Inflammatory macrophage treated with lipopolysaccharide for 1 hour (primary cell): ENCODE measurements around the gene APBA1.
A peak's percentile ranks its signal among the peaks of the same experiment; 100 is the strongest.
"Not testable (repeated sequence)": the region's sequence is repeated elsewhere in the genome, so short reads cannot be mapped to it uniquely, and the experiment has no call there.

Experiments used
- DNase-seq, 2 donors: peaks; one replicate each; pipeline ENCODE4 v3.0.0-alpha.2; 2020 to 2022

Gene APBA1

DNA sequence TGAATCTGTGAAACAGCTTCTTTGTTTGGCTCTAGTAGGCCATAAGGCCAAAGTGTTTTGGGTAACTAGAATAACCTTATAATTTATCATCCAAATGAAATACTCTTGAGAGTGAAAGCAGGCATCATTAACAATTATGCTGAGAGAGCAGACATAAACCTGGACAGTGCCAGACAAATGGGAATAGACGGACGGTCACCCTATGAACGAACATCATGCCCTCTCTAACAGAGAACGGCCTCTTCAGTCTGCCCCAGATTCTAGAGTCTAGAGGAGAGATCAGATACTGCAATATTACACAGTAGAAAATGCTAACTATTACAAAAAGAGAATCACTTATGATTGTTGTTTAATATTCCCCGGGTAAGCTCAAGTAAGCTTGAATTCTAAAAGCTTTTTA, 68.5 kb downstream of the APBA1 start:
- DNase-seq, result no peak

DNA sequence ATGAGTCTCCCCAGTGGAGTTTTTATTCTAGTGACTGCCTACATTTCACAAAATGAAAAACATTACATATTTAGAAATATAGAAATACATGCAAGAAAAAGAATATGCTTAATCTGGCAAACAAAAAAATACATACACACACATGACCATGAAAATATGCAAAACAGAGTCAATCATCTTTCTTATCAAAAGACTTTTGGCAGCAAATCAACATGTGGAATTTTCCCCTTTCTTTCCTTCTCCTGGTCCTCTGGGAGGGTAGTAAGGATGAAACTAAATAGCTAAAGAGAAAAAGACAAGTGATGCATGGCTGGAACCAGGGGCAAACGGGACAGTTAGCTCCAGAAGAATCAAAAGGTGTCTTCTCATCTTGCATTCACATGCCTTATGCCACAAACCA, 69.4 kb downstream of the APBA1 start:
- no peak for DNase-seq

DNA sequence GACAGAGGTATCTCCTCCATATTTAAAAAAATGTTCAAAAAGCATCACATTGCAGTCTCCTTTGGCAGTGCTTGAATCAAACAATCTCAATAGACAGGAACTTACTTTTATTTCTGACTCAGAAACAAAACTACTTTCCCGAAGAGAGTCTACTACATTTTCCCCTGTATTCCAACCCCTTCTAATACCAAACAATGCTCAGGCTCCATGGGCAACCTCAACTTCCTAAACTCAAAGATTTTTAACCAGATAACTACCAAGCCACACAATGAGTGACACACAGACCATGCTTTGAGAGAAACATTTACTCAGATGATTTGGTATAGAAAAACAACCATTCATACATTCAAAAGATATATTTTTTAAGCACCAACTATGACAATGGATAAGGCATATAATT, 70.5 kb downstream of the APBA1 start:
- DNase-seq, result no peak

DNA sequence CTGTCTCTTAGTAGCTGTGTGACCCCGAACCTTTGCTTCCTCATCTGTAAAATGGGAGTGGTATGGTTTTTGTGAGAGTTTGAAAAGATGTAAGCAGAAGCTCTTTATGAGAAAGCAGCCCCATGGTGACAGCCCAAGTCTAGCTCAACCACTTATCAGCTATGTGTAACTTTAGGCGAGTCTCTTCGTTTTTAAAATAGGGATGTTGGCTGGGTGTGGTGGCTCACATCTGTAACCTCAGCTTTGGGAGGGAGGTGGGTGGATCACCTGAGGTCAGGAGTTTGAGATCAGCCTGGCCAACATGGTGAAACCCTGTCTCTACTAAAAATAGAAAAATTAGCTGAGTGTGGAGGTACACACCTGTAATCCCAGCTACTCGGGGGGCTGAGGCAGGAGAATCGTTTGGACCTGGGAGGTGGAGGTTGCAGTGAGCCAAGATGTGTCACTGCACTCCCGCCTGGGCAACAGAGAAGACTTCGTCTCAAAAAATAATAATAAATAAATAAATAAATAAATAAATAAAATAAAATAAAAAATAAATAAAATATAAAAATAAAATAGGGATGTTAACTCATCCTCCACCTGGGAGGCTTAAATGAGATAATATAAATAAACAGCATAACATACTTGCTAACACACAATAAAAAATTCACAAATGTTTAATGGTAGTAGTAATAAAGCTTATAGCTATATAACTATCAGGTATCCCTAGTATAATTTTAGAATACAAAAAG, 71.7 kb downstream of the APBA1 start:
- DNase-seq, result no peak

DNA sequence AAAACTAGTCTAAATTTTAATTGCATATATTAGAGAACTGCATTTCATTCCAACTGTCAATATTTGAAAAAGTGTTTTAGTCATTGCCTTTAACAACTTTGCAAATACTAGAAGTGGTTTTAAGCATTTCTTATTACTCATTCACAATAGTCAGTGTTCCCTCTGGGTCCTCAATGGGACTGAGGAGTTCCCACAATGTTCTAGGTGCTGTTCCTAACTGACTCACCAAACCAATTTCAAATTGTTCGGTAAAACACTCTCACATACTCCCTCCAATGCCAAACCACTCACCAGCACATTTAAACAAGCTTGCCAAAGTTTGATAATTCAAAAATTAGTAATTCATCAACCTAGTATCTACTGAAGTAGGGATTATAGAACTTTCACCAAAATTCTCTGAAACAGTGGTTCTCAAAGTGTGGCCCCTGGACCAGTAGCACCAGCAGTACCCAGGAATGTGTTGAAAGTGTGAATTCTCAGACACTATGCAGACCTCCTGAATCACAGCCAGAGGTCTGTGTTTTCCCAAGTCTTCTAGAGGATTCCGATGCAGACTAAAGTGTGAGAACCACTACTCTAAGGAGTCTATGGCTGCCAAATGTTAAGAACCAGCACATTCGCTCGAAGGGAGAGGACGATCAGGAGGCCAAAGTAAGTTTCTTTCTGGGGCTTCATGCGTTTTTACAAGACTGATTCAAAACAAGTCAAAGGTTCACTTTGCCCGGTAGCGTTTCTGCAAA, 72.8 kb downstream of the APBA1 start:
- DNase-seq, result no peak

DNA sequence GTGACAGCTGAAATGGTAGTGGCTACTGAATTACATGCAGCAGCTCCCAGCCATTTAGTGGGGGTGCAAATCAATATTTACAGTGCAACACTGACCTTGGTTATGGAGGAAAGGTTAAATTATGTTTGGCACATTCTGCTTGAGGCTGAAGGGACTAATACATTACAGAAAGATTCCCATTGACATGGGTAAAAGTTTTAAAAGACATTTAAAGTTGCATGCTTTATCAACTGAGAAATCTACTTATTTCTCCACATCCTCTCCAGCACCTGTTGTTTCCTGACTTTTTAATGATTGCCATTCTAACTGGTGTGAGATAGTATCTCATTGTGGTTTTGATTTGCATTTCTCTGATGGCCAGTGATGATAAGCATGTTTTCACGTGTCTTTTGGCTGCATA, 75.3 kb downstream of the APBA1 start:
- not testable (repeated sequence) for DNase-seq

DNA sequence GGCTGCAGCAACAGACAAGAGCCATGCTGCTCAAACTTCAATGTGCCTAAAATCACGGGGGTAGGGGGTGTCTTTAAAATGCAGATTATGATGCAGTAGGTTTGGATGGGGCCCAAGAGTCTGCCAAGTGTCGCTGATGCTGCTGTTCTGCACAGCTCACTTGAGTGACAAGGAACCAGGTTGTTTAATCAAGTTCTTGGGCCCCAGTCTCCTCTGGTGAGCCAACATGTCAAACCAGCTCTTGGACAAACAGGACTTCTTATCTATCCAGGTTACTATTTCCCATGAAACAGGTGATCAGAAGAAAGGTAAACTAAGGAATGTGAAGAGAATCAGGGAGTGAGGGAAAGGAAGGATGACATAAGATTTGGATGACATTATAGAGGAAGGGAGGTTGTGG, 78.0 kb downstream of the APBA1 start:
- DNase-seq, result no peak

DNA sequence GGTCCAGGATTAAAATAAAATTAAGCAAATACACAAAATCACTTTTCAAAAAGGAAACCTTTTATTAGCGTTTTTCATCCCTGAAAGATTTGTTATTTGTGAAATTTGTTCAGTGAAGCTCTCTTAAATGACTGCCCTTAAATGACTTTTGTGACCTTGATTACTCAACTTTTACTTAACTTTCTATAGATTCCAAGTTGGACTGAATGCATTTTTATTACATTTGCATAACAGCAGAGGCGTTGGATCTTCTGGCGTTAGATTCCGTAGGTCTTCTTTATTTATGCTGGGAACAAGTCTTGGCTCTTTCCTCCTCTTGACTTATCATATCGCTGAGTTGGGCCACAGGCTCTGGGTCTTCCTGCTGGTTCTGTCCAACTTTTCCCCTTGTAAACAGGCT, 78.4 kb downstream of the APBA1 start:
- DNase-seq, result no peak

DNA sequence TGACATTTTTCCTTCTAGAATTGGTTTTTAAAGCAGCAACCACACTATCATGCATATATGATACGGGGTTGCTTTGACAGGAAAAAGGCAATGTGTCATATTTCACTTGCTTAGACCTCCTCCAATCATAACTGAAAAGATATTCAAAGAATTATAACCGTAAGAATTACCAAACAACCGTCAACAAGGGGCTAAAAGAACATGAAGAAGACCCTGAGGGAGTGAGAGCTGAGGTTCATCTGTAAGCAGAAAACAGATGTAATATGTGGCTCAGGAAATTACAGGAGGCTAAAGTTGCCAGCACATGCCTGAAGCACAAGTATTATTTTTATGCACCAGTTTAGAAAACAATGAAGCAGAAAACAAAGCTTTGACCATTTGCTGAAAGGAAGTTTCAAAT, 78.9 kb downstream of the APBA1 start:
- no peak for DNase-seq

DNA sequence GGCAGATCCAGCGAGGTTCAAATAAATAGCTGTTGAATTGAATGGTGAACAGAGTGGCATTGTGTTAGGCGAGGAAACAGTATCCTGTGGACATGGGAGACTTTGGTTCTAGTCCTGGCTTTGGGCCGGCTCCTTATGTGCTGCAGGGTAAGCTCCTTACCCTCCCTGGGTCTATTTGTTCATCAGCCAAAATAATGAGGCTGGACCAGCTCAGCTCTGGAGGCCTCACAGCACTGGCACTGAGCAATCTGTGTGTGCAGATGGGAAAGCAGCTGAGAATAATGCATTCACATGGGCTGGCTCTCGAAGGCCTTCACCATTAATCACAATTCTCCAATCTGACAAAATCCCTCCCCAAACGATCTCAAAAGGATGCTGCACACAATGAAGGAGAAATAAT, 81.9 kb downstream of the APBA1 start:
- no peak for DNase-seq

DNA sequence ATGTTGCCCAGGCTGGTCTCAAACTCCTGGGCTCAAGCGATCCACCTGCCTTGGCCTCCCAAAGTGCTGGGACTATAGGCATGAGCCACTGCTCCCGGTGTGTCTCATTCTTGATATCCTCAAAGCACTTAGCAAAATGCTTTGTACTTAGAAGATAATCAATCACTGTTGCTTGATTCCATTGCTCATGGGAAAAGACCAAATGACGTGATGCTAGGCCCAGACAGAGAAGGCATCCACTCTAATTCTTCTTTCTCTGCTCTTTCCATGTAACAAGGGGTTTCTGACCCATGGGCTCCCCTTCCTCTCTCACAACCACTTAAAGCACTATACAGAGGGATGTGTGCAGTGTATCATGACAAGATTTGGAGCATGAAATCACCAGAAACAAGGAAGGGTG, 83.0 kb downstream of the APBA1 start:
- no peak for DNase-seq

DNA sequence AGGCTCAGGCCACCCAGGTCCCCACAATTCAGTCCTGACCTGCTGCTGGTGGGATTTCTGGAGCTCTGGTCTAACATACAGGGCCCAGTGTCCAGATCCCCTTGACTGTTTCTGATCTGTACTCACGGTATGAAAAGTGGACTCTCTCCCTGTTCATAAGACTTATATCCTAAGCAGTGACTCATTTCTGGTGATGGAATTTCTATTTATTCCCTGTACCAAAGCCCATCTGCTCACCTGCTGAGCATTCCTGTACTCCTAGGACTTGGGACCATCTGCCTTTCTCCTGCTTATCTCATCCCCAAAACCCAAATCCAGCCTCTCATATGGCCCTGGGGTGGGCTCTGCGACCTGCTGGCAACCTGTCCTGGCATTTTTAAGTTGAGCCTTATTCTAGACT, 86.6 kb downstream of the APBA1 start:
- DNase-seq, result no peak

DNA sequence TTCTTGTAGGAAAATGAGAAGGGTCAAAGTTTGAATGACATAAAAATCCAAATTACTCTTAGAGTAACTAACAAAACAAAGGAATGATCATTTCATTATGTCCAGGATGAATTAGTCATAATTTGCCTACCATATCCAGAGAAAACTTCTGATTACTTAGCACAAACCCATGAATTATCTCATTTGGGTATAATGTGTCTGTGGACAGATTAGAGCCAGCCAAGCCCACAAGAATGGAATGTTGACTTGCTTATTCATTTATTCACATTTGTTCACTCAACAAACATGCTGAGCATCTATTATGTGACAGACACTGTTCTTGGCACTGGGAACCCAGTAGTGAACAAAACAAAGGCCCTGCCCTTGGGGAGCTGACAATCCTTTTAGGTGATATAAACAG, 87.4 kb downstream of the APBA1 start:
- no peak for DNase-seq

DNA sequence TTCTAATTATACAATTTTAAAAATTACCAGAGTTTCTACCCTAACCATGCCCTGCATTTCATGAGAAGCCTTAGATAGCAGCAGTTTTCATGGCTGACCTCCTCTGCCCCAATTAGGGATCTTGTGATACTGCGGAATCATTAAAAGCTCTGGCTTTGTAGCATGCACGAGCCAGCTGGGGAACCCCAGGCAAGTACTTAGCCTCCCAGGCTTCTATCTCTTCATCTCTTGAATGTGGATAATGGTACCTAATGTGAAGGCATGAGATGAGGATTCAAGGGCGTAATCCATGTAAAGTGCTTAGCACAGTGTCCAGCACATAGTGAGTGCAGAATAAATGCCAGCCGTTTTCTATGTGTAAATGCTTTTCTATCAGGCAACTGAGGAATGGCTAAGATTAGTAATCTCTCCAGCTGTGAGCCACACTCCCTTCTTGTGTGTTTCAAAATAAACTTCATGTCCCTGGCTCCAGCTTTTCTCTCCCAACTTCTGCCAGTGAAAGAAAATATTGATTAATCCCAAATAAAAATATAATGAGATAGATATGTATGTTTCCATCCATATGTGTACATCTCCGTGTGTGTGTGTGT, 88.4 kb downstream of the APBA1 start:
- DNase-seq, result no peak

DNA sequence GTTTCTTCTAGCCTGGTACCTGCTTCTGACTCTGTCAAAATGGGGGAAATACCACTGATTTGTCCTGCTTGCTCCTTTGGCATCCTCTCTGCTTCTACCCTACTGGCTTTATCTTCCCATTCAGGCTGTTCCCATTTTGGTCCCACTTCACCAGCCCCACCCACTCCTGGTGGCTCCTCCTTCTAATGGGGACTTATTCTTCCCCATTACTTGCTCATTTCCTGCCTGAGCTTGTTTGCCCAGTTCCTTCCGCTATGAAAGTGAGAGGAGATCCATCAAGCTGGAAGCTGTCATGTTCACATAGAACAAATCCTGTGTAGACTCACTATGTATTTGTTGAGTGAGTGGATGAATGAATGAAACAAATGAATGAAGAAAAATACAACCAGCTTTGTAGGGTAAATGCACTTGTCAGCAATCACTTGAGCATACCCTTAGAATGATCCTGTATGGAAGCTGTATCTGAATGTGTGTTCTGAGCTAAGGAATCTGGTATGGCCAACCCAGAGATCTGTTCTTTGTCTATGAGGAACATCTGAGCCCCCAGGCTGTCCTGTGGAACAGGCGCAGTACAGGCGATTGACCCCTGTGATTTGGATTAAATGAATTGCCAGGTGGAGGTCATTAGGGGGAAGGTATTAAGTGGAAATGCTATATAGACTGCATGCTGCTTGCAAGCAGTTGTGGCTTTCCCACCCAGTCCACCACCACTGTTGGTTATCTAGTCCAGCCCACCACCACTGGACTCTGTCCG, 89.5 kb downstream of the APBA1 start:
- DNase-seq, result peak; percentile 32 to 64

DNA sequence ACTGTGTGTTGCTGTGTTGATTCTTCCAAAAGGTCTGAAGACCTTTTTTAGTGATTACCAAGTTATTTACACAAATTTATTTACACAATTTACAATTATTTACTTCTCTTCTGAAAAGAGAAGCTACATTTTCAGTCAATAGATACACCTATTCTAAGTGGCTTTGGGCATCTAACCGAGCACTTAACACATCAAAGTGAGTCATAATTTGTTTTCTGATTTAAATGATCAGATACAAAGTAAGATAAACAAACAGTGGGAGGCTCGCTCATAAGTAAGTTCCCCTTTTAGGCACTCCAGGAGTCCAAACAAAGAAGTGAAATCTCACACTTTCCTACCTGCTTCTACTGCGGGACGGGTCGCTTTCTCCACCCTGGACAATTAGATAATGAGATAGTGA, 90.2 kb downstream of the APBA1 start:
- DNase-seq, result peak in 1 of 2 donors; percentile 0

DNA sequence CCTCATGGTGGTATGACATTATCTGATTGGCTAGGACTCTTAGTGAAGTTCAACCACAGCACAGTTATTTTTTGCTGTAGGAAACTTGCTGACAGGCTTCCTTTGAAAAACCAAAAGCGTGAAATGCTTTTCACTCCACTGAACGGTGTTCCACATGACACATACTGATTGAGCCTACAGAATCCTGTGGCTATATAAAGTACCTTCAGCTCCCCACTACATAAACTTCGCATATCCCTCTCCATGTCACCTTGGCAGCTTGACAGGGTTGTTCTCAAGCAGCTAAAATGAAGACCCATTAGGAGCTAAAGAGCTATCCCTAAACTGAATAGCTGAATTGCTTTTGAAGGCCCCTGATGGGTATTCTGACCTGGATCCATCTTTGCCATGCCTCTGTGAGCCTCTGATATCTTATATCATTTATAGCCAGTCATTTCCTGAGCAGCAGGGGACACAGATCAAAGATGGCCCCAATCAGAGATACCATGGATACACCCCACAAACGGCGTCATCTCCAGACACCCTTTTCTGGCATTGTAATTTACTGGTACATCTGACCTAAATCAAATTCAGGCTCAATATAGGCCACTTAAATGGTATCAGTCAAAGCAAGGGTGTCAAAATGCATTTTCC, 91.5 kb downstream of the APBA1 start:
- no peak for DNase-seq

DNA sequence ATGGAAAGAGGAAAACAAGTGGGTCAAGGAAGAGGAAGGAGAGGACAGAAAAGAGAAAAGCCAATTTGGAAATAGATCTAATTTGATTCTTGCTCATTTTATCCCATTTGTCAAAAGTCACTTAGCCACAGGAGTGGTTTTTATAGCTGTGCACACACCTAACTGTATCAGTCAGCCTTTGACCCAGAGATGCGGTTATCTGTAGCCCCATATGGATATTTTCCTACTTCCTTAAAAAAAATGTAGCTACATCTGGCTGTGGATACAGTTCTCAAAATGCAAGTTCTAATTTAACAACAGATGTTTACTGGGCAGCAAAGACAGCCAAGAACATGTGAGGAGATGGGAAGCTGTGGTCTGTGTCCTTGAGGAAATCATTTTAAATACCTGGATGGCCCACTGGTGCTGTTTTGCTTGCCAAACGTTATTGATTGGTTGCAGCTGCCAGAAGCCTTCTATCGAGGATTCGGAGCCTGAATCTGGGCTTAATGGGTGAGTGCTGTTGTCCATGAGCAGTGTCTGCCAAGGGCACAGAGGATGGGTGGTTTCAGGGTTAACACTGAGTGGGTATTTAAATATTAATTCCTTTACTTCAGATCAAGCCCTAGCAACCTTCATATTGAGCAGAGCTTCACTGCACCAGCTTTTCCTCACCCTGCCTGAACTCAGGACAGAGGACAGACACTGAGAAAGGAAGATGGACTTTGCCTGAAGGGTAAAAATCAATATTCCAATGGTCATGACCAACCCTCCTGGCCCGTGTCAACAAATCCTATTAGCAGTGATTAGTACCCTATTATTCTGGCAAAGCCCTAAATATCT, 92.2 kb downstream of the APBA1 start:
- no peak for DNase-seq

DNA sequence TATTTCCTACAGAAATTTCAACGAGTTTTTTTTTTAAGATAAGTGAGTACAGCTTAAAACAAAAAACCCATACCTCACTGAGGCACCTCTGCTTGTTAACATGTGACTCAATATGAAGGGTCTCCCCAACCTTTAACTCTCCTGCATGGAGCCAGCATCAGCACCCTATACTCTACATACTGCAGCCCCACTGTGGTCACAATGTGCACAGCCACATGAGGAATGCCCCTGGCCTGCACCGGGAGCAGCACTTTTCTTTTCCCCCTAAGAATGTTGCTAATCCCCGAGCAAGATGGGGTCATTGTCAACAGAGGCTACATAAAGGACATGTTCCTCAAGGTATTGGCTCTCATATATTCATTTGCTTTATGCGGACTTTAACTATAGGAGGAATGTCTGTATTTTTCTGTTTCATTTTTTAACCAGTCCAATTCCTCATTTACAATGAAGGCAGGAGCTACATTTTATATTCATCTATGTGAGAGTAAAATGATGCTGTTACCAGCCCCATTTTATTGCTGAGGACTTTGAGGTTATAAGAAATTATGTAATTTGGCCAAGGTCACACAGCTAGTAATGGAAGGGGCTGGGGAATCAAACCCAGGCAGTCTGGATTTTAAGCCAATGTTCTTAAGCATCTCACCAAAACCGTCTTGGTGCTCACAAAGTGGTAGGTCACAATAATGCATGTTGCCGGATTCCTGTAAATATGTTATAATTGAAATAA, 93.0 kb downstream of the APBA1 start:
- DNase-seq, result no peak

DNA sequence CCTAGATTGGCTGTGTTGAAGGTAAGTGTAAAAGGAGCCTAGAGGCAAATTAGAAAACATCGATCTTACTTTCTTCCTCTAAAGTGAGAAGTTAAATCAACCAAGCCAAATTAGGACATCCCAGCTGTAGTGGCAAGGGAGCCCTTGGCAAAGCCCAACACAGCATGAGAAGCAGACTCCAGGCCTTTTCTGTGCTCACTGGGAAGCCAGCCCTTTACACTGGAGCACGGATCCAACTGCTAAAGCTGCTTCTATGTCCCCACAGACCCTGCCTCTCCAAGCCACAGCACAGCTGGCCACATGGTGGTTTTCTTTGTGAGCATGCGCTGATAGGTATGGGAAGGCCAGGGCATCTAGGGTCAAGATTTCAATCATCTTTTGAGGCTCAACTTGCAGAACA, 94.1 kb downstream of the APBA1 start:
- no peak for DNase-seq

DNA sequence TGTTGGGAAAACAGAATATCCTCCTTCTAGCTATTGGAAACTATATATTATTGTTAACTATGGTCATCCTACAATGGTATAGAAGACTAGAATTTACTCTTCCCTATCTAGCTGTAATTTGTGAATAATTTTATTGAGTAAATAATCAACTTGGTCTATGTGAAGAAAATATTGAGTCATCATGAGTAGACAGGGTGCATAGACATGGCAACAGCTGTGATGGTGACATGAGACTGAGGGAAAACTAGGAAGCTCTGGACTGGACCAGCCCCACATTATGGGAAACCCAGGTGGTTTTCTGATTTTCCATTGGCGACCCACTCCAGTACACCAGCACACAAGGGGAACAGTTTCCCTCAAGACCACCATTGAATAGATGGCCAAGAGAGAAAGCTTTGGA, 95.0 kb downstream of the APBA1 start:
- no peak for DNase-seq

DNA sequence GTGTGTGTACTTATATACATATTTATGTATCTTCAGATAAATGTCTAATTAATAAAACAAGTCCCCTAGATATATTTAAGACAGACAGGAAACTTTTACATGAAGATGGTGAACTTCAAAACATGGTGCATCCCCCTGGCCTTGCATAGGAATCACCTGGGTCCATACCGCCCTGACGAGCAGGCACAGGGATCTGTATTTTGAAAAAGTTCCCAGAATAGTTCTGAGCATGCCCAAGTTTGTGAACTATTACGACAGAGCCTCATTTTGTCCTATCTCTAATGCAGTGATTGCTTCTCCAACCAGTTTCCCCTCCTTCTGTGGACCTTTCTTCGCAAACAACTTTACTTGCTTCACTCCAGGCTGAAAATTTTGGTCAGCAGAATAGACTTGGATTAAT, 98.1 kb downstream of the APBA1 start:
- DNase-seq, result no peak
